ENCODE data around the gene LYSMD3.
A peak's percentile ranks its signal among the peaks of the same experiment; 100 is the strongest.
"Not testable (repeated sequence)": the region's sequence is repeated elsewhere in the genome, so short reads cannot be mapped to it uniquely, and the experiment has no call there.

The LYSMD3 gene

GRCh38 chr5:90529194-90529938 is at the start of gene LYSMD3:
LYSMD3 (minus strand) TSS chr5:90529584; CDS start chr5:90525289, 4,295 bp downstream.
- peak; percentile 99 for DNase-seq (ENCODE audit: low read depth, low spot score)

GRCh38 chr5:90576566-90576965 is 47.2 kb upstream of the LYSMD3 start:
- DNase-seq (ENCODE audit: low read depth, low spot score), result not testable (repeated sequence)

- no peak for DNase-seq (ENCODE audit: low read depth, low spot score)
These were observed 46.3 kb upstream of the LYSMD3 start for GRCh38 chr5:90575712-90576111.

GRCh38 chr5:90571147-90571773 is 41.9 kb upstream of the LYSMD3 start:
- DNase-seq (ENCODE audit: low read depth, low spot score), result no peak

- no peak for DNase-seq (ENCODE audit: low read depth, low spot score)
These were observed 40.6 kb upstream of the LYSMD3 start for GRCh38 chr5:90570034-90570433.

GRCh38 chr5:90569084-90569483 is 39.7 kb upstream of the LYSMD3 start:
- DNase-seq (ENCODE audit: low read depth, low spot score), result no peak

GRCh38 chr5:90565491-90565890 is 36.1 kb upstream of the LYSMD3 start:
- no peak for DNase-seq (ENCODE audit: low read depth, low spot score)

- no peak for DNase-seq (ENCODE audit: low read depth, low spot score)
These were observed 33.7 kb upstream of the LYSMD3 start for GRCh38 chr5:90563108-90563507.

GRCh38 chr5:90562341-90562740 is 33.0 kb upstream of the LYSMD3 start:
- DNase-seq (ENCODE audit: low read depth, low spot score), result peak; percentile 63

GRCh38 chr5:90561766-90562165 is 32.4 kb upstream of the LYSMD3 start:
- no peak for DNase-seq (ENCODE audit: low read depth, low spot score)

- no peak for DNase-seq (ENCODE audit: low read depth, low spot score)
These were observed 31.4 kb upstream of the LYSMD3 start for GRCh38 chr5:90560771-90561170.

GRCh38 chr5:90558344-90559192 is 29.2 kb upstream of the LYSMD3 start, which contains the start of gene ADGRV1:
ADGRV1 (plus strand) TSS chr5:90558797; CDS start chr5:90558896, 99 bp downstream.
- peak; percentile 97 for DNase-seq (ENCODE audit: low read depth, low spot score)

GRCh38 chr5:90557871-90558270 is 28.5 kb upstream of the LYSMD3 start:
- peak; percentile 3 for DNase-seq (ENCODE audit: low read depth, low spot score)

- no peak for DNase-seq (ENCODE audit: low read depth, low spot score)
These were observed 28.0 kb upstream of the LYSMD3 start for GRCh38 chr5:90557391-90557790.

- DNase-seq (ENCODE audit: low read depth, low spot score), result no peak
These were observed 26.3 kb upstream of the LYSMD3 start for GRCh38 chr5:90555666-90556065.

- no peak for DNase-seq (ENCODE audit: low read depth, low spot score)
These were observed 25.1 kb upstream of the LYSMD3 start for GRCh38 chr5:90554358-90555006.

- DNase-seq (ENCODE audit: low read depth, low spot score), result no peak
These were observed 24.3 kb upstream of the LYSMD3 start for GRCh38 chr5:90553711-90554110.

GRCh38 chr5:90551376-90551775 is 22.0 kb upstream of the LYSMD3 start:
- DNase-seq (ENCODE audit: low read depth, low spot score), result no peak

- no peak for DNase-seq (ENCODE audit: low read depth, low spot score)
These were observed 21.6 kb upstream of the LYSMD3 start for GRCh38 chr5:90550963-90551362.

GRCh38 chr5:90549729-90550275 is 20.4 kb upstream of the LYSMD3 start:
- no peak for DNase-seq (ENCODE audit: low read depth, low spot score)

GRCh38 chr5:90549223-90549622 is 19.8 kb upstream of the LYSMD3 start:
- no peak for DNase-seq (ENCODE audit: low read depth, low spot score)

Measured in astrocyte of the hippocampus (primary cell).